ENCODE measurements around the gene AHNAK2.

Gene AHNAK2

DNA sequence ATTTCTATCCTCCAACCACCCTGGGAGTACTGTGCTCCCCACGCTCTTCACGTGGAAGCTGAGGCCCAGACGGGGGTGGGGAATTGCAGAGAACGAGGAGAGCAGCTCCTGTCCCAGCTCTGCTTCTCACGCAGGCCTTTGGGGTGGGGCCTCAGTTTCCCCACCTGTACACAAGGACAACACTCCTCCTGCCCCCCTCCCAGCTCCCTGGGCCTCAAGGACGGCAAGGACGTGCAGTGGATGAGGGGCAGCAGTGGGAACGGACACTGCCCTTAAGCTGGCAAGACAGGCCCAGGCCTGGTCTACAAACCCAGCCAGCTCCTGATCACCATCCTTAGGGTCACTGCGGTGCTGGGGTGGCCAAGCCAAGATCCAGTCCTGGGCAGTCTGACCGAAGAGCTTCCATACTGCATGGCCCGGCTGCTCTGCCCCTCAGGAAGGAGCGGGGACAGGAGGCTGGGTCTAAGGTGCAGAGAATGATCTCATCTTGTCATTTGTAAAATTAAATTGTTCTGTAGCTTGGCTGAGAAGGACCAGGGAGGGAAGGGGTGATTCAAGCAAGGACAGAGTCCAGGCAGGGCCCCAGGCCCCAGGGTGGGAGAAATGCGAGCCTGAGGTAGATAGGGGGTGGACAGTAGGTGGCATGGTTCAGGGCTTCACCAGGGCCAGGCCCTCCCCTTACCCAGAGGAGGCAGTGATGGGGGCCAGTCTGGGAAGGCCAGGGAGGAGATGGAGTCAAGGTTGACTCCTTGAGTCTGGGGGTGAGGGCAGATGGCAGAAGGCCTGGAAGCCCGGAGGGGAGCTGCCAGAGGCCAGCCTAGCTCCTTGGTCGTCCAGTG is 6.1 kb upstream of the AHNAK2 start:
- no peak for DNase-seq

- no peak for DNase-seq
Observed at GRCh38 chr14:104983231-104983721, 5.1 kb upstream of the AHNAK2 start.

DNA sequence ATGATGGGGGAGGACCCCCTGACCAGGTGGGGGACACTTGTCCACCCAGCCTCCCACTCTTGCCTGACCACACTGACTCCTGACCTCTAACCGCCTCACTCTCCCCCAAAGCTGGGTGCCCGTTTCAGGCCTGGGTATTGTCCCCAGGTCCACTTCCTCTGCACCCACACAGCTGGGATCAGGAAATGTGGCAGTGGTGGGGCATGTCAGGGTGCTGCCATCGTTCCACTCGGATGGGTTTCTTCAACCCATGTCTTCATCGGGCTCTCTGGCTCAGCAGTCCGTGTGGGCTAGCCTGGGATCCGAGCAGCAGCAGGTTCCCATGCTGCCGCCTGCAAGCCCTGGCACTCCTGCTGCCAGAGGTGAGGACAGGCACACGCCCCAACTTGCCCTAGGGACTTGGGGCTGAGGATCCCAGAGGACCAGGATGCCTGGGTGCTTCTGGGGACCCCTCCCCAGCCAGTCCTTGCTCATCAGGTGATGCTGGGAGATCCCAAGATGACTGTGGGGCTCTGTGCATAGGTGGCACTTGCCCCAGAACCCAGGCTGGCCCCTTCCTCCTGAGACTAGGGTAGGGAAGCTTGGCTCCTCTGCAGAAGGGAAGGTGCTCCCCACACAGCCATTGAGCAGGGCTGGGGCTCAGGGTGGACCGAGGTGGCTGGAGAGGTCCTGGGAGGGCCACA is 4.5 kb upstream of the AHNAK2 start:
- DNase-seq: no peak

DNA sequence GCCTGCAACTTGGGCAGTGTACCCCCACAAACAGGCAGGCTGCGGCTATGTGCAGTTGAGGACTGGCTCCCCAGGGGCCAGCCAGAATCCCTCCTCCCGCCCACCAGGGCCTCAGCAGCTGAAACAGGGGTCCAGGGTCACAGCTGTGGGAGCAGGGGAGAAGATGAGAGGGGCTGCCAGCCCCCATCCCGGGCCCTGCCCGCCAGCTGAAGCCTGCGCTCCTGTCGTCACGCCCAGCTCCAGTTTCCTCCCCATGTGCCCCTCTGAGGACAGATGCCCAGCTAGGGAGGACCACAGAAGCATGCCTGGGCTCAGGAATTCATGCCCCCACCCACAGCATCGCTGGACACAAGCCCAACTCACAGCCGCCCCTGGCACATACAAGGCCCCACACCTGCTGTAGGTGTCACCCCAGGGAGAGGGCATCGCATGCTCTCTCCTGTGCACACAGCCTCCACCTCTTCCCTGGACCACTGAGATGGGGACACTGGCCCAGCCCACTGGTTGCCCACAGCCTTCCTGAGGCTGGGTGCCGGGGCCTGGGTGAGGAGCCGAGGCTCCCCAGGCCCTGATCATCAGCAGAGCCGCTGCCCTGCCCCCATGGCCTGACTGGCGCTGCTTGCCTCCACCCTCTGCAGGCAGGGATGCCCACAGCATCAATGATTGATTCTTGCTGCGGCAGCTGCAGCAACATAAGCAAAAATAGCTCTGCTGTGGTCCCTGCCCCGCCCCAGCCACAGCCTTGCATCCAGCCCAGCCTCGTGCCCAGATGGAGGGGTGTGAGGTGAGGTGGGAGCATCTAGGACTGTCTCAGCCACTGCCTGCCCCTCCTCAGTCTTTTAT is 3.7 kb upstream of the AHNAK2 start:
- no peak for DNase-seq

DNA sequence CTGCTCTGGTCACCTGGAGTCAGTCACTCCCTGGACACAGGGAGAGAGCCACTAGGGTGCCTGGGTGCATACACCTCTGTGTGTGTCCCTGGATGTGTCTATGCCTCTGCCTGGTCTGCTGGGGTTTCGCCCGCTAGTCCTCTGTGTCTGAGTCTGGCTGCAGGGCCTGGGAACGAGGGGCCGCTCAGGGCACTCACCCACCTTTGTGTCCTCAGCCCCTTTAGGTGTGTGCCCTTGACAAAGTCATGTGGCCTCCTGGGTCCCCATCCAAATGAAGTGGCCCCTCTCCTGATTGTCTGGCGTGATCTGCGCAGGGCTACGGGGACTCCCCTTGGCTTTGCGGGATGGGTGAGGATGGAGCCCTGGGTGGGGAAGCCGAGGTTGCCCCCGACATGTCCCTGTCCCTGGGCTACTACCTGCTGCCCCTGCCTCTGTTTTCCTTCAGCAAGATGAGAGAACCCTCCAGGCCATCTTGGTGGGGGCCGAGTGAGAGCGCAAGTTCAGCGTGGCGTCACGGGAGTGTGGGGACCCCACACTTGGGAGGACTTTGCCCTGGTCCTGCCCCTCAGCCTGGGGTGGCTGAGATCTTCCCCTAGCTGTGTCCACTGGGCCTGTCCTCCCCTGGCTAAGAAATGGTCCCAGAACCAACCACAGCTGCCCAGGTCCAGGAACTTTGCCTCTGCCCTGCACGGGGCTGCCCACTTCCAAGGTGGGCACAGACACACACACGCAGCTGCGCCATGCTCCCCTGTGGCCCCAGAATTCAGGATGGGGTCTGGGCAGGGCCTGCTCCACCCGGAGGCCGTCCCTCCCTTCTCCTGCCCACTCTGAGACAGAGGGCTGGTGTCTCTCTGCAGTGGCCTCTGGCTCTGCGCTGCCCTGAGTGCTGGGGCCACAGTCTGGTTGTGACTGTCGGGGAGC is 2.7 kb upstream of the AHNAK2 start:
- DNase-seq: no peak

DNA sequence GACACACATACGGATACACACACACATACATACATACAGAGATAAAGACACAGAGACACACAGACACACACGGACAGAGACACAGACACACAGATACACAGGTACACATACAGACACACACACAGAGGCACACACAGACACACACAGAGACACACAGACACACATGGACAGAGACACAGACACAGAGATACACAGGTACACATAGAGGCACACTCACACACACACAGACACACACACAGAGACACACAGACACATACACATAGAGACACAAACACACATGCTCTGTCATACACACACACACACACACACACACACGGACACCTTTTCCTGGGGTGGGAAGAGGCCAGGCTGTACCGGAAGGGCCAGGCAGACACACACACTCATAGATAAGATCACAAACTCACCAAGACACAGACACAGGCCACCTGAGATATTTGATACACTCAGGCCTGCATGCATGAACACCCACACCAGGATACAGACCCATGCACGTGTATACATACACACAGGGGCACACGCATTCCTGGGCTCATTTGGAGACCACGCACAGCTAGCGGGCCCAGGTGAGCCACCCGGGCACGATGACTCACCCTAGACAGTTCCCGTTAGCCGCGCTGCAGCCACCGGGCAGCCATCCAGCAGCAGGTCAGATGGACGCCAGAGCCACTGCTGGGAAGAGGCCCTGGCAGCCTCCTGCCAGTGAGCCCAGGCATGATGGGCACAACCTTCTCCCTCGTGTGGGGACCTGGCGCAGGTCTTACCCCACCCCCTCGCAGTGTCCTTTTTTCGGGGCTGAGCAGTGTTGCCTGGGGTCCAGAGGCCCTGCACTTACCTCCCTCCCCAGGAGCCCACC is 1.8 kb upstream of the AHNAK2 start:
- DNase-seq: no peak

DNA sequence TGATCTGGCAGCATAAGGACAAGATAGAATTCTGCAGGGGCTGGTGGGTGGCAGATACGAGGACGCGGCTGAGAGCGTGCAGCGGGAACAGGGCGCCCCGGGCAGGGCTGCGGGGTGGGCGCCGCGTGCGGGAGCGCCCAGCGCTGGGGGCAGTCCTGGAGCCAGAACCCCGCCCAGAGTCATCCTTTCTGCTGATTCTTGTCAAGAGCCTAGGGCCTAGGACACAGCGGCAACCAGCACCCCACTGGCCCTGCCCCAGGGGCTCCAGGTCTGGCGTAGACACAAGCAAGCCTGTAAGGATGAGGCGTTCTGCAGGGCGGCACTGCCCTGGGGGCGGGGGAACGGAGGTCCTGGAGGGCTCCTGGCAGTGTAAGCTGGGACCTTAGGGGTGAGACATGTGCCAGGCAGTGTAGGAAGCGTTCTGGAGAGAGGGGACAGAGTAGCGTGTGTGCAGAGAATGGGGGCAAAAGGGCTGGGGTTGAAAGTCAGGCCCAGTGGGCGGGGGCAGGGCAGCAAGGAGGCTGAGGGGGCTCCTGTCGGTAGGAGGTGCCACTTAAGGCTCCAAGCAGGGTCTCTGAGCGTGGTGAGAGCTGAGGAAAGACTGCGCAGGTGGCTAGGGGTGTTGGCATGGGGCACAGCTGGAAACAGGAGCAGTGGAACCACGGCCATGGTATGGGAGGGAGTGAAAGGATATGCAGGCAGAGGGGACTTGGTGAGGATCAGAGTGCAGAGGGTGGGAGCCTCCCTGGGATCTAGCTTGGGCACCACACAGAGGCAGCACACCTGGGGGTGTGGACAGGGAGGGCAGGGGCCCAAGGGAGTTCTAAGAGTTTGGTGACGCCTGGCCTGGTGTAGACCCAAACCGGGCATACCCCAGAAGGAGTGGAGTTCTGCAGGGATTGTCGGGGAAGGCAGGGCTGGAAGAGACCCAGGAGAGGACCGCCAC is 845 bp upstream of the AHNAK2 start:
- DNase-seq: no peak

DNA sequence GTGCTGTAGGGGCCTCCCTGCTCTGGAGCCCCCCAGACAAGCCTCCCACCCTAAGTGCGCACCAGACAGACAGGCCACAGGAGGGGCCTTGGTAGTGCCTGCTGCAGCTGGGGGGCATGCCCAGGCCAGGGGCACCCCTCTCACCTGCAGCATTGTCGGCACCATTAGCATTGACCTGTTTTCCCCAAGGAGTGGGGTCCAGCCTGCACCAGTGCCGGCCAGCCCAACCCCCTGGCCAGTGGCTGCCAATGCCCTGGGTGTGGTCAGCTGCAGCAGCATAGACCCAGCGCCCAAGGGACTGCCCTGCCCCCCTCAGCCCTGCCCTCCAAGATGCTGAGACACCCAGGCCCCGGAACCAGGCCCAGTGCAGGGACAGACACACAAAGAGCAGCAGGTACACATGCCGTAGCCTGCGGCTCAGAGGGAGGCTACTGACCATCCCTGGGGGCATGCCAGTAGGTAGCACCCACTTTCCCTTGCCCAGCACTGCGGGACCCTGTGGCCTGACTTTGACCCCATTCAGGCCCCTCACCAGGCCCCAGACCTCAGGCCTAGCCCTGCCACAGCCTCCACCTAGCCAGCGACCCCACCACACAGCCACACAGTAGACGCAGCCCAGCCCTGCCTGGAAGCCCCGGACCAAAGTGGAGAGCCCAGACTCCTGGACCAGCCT is 1.0 kb downstream of the AHNAK2 start:
- DNase-seq: no peak

- peak; percentile 90 for DNase-seq
Observed at GRCh38 chr14:104976198-104977007, 1.8 kb downstream of the AHNAK2 start.

DNA sequence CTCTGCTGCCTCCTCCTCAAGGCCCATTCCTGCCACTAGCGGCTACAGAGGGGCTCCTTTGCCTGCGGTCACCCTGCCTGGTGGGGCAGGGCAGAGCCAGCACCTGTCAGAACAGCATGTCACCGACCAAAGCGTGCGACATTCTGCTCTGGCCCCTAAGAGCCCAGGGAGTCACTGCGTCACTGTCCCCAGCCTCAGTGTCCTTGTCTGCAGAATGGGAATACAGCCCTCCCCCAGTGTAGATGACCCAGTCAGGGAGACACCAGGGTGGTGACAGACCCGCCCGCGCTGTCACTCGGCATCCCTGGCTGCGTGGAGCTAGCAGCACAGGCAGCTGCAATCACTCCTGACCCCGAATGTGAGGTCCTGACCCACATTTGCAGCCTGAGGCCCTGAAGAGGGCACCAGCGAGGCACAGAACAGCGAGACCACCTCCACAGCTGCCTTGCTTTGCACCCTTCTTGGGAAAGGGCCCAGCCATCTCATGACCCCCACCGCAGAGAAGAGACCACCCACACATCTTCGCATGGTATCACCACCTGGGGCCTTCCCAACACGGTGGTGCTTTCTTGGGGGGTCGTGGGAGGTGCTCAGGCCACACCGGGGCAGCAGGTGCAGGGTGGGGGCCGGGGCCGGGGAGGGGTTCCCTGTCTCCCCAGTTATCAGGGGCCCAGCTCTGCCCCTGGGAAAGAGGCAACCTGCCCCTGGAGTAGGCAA is 2.5 kb downstream of the AHNAK2 start:
- no peak for DNase-seq

GRCh38 chr14:104974665-104975390 is 3.3 kb downstream of the AHNAK2 start:
- DNase-seq: no peak

GRCh38 chr14:104974146-104974541 is 4.0 kb downstream of the AHNAK2 start:
- DNase-seq: no peak

- DNase-seq: no peak
Observed at GRCh38 chr14:104973385-104974145, 4.6 kb downstream of the AHNAK2 start.

DNA sequence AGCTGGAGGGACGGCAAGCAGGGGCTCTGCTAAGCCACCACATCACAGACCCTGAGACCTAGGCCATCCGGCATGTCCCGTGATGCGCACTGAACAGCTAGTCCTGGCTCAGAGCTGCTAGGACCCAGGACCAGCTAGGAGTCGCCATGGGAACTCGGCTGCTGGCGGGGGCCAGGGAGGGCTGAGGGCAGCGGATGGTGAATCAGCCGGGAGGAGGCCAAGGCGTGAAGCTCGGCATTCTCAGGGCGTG is 5.1 kb downstream of the AHNAK2 start:
- no peak for DNase-seq

GRCh38 chr14:104972301-104973134 is 5.7 kb downstream of the AHNAK2 start:
- no peak for DNase-seq
